Heart left ventricle (tissue), 16 donors: ENCODE data around the gene DYNC1H1. TPM values are rescaled to one million over a fixed set of nuclear protein-coding genes. Genes with fewer than 3 reads are reported as not detected.
A peak's percentile ranks its signal among the peaks of the same experiment; 100 is the strongest.

Experiments used
- ATAC-seq, 4 donors: fragments of 200-7000 bp; cut with Tn5 transposase; one replicate each; pipeline ENCODE4 v1.9.1; 2020 to 2022; ENCODE audit warnings: moderate library complexity in 4 of 4, mild to moderate bottlenecking in 3 of 4, moderate number of reproducible peaks in 1 of 4
- DNase-seq, 5 donors: peaks; one replicate each; pipeline ENCODE4 v3.0.0-alpha.2; 2020
- H3K27ac ChIP-seq, 12 donors: fragments of 200-600 bp; sonication (generic) in 4 of 12; one replicate each; pipeline versions ENCODE4 v1.5.0 to v1.8.0; 2016 to 2022; ENCODE audit warnings: mild to moderate bottlenecking in 2 of 12
- H3K27me3 ChIP-seq, 9 donors: fragments of 200-600 bp; sonication (generic) in 2 of 9; one replicate each; pipeline versions ENCODE4 v1.5.1 to v1.8.0; 2016 to 2022; ENCODE audit warnings: mild to moderate bottlenecking in 3 of 9
- H3K36me3 ChIP-seq, 9 donors: fragments of 200-600 bp; sonication (generic) in 2 of 9; one replicate each; pipeline versions ENCODE4 v1.5.0 to v1.8.0; 2018 to 2022; ENCODE audit warnings: mild to moderate bottlenecking in 2 of 9
- H3K4me1 ChIP-seq, 12 donors: fragments of 200-600 bp; sonication (generic) in 4 of 12; one replicate each; pipeline versions ENCODE4 v1.5.0 to v1.8.0; 2016 to 2022; ENCODE audit warnings: mild to moderate bottlenecking in 3 of 12
- H3K4me3 ChIP-seq, 12 donors: fragments of 200-600 bp; sonication (generic) in 4 of 12; one replicate each; pipeline versions ENCODE4 v1.5.0 to v1.8.0; 2017 to 2022; ENCODE audit warnings: mild to moderate bottlenecking in 9 of 12, moderate library complexity in 4 of 12
- H3K9me3 ChIP-seq, 12 donors: fragments of 200-600 bp; sonication (generic) in 4 of 12; one replicate each; pipeline versions ENCODE4 v1.5.0 to v1.8.0; 2016 to 2022; ENCODE audit warnings: mild to moderate bottlenecking in 1 of 12
- POLR2A ChIP-seq, 2 donors: fragments of 450-650 bp; IDR thresholded peaks; one replicate each; pipeline ENCODE4 v1.6.1; 2017; ENCODE audit warnings: antibody characterized with exemption in 2 of 2, mild to moderate bottlenecking in 2 of 2, moderate library complexity in 2 of 2
- WGBS, 4 donors: extraction: QIAGEN DNeasy Blood & Tissue Kit in 2 of 4; methylation state at CpG; one replicate each; pipeline versions ENCODE4 v1.1.5 to v1.1.7; 2013 to 2018; 5-methylcytosine and 5-hydroxymethylcytosine counted together
- intact Hi-C, 10 donors: fragments of 100-400 bp; cut with DNase I; formaldehyde crosslinking; loops; one replicate each; pipeline versions ENCODE4 v1.11.1 to v1.14.2; 2022
- polyA plus RNA-seq, 2 donors: library from polyadenylated mRNA; stranded (reverse); fragments of 200-250 nt; gene quantifications; one replicate each; pipeline ENCODE4 v1.2.3, GENCODE V29; 2013
- total RNA-seq, 9 donors: library from RNA; depleted of rRNA in 2 of 9; stranded (reverse); fragments of >200 nt in 2 of 9; fragmentation: NEBNext Ultra II Directional in 3 of 9; extraction: Animal tissue kit (Norgen Biotek cat#: 25700) in 3 of 9; gene quantifications; one replicate each; pipeline versions ENCODE4 v1.1.0 to v1.2.4, GENCODE V29; 2016 to 2023
- TF ChIP-seq, protein P1 (sequence below), 12 donors: fragments of 200-600 bp; sonication (generic) in 4 of 12; IDR thresholded peaks; one replicate each; pipeline versions ENCODE4 v1.5.0 to v1.8.0; 2018 to 2022; ENCODE audit warnings: antibody characterized with exemption in 12 of 12, mild to moderate bottlenecking in 5 of 12
- donor health status: ischemic (EF 13 %, LVEDD 7.1; RV severe dilation, severe dysfunction).
- donor health status: healthy with polysubstance abuse.
- donor health status: DM: no; HTN: yes; CAD: no.
- donor health status: DM: no; HTN: no; CAD: no.
- donor health status: ischemic (EF 25% LVEDD 6.9; RV normal size, moderate dysfunction).
- donor health status: ischemic (EF 25% LVEDD 5.7; RV mildly dilated, moderate dysfunction).
- donor health status: healthy.
- donor health status: DM: yes; HTN: yes; CAD: no.
- donor health status: ischemic (EF 35%, LVEDD 5.7; RV mildly dilated, moderate dysfunction).
- donor health status: nonischemic (EF 11% LVEDD 7.7; RV severe dilation, severe dysfunction).
- donor health status: DM: yes; HTN: yes; CAD: no.
- donor health status: PGD.
- donor health status: ischemic (EF 29% LVEDD 5.4; RV normal size, mild dysfunction).
- donor health status: nonischemic (EF 23%, LVEDD 6.1; RV moderate dilation, normal function).

DYNC1H1 gene
- total and polyA plus RNA-seq, 11 donors = 164 to 942 (median 553) TPM

- ATAC-seq (no peak), DNase-seq (no peak)
- Histone ChIP-seq H3K27ac (no peak overlapping the region), H3K27me3 (no peaks in the 10 kb centered on the region), H3K4me3 (no peak overlapping the region), H3K9me3 (no peaks in the 10 kb centered on the region), H3K4me1 (no peaks in the 10 kb centered on the region), H3K36me3 (peaks cover 10 to 100% (median 100%) of the 10 kb centered on the region in 9 donors)
- no peak for TF ChIP-seq POLR2A (IDR thresholded peaks at IDR 0.05)
- TF ChIP-seq, protein P1, sequence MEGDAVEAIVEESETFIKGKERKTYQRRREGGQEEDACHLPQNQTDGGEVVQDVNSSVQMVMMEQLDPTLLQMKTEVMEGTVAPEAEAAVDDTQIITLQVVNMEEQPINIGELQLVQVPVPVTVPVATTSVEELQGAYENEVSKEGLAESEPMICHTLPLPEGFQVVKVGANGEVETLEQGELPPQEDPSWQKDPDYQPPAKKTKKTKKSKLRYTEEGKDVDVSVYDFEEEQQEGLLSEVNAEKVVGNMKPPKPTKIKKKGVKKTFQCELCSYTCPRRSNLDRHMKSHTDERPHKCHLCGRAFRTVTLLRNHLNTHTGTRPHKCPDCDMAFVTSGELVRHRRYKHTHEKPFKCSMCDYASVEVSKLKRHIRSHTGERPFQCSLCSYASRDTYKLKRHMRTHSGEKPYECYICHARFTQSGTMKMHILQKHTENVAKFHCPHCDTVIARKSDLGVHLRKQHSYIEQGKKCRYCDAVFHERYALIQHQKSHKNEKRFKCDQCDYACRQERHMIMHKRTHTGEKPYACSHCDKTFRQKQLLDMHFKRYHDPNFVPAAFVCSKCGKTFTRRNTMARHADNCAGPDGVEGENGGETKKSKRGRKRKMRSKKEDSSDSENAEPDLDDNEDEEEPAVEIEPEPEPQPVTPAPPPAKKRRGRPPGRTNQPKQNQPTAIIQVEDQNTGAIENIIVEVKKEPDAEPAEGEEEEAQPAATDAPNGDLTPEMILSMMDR (IDR thresholded peaks at IDR 0.05) = no peak
- 86 to 92% (median 90%) methylated on average over 12 to 13 of the region's 13 CpGs for WGBS, 4 donors
- intact Hi-C loops = loop anchor here in 1 of 10 donors (5.0 kb wide), 1 partner anchor 33 kb away; no protein-coding TSS in a partner anchor
Observed at GRCh38 chr14:102020058-102020971, 55.9 kb downstream of the DYNC1H1 start.

GRCh38 chr14:102026934-102027333 is 62.6 kb downstream of the DYNC1H1 start:
- DNase-seq (no peak), ATAC-seq (no peak)
- no peaks in the 10 kb centered on the region for H3K27me3 ChIP-seq
- no peaks in the 10 kb centered on the region for H3K9me3 ChIP-seq
- no peak for TF ChIP-seq POLR2A (IDR thresholded peaks at IDR 0.05)
- TF ChIP-seq, protein P1 (IDR thresholded peaks at IDR 0.05) = no peak
- no peak overlapping the region for H3K27ac ChIP-seq
- no peak overlapping the region for H3K4me3 ChIP-seq
- intact Hi-C loops = loop anchor here in 1 of 10 donors (5.0 kb wide), 1 partner anchor 40 kb away; no protein-coding TSS in a partner anchor
- WGBS, 4 donors = 88 to 93% (median 90%) methylated on average over 9 of the region's 9 CpGs
- H3K36me3 ChIP-seq = peaks cover 7 to 100% (median 100%) of the 10 kb centered on the region in 9 donors
- H3K4me1 ChIP-seq = no peaks in the 10 kb centered on the region

GRCh38 chr14:102027951-102028350 is 63.6 kb downstream of the DYNC1H1 start:
- H3K4me1 ChIP-seq = no peaks in the 10 kb centered on the region
- no peaks in the 10 kb centered on the region for H3K27me3 ChIP-seq
- no peak overlapping the region for H3K27ac ChIP-seq
- DNase-seq (no peak), ATAC-seq (no peak)
- peaks cover 5 to 100% (median 100%) of the 10 kb centered on the region in 9 donors for H3K36me3 ChIP-seq
- TF ChIP-seq, protein P1 (IDR thresholded peaks at IDR 0.05) = no peak
- no peak for TF ChIP-seq POLR2A (IDR thresholded peaks at IDR 0.05)
- intact Hi-C loops = loop anchor here in 1 of 10 donors (5.0 kb wide), 1 partner anchor 41 kb away; no protein-coding TSS in a partner anchor
- 85 to 89% (median 89%) methylated on average over 6 of the region's 6 CpGs for WGBS, 4 donors
- H3K4me3 ChIP-seq = no peak overlapping the region
- no peaks in the 10 kb centered on the region for H3K9me3 ChIP-seq

GRCh38 chr14:102028733-102029132 is 64.4 kb downstream of the DYNC1H1 start:
- no peaks in the 10 kb centered on the region for H3K4me1 ChIP-seq
- no peak for DNase-seq
- intact Hi-C loops = loop anchor here in 1 of 10 donors (5.0 kb wide), 1 partner anchor 41 kb away; no protein-coding TSS in a partner anchor
- H3K9me3 ChIP-seq = no peaks in the 10 kb centered on the region
- ATAC-seq = peak in 2 of 4 donors; percentile 23 to 26
- H3K27ac ChIP-seq = no peak overlapping the region
- TF ChIP-seq, protein P1 (IDR thresholded peaks at IDR 0.05) = no peak
- no peak for TF ChIP-seq POLR2A (IDR thresholded peaks at IDR 0.05)
- H3K27me3 ChIP-seq = no peaks in the 10 kb centered on the region
- H3K36me3 ChIP-seq = peaks cover 2 to 100% (median 100%) of the 10 kb centered on the region in 9 donors
- WGBS, 4 donors = 79 to 82% (median 80%) methylated on average over 3 of the region's 3 CpGs
- no peak overlapping the region for H3K4me3 ChIP-seq
